ENCODE results near the gene TMEM121B. TPM values are rescaled to one million over a fixed set of nuclear protein-coding genes. Genes with fewer than 3 reads are reported as not detected.

Gene TMEM121B
- total RNA-seq, 1 experiment from 2014 or later, result 8.1 TPM

DNA sequence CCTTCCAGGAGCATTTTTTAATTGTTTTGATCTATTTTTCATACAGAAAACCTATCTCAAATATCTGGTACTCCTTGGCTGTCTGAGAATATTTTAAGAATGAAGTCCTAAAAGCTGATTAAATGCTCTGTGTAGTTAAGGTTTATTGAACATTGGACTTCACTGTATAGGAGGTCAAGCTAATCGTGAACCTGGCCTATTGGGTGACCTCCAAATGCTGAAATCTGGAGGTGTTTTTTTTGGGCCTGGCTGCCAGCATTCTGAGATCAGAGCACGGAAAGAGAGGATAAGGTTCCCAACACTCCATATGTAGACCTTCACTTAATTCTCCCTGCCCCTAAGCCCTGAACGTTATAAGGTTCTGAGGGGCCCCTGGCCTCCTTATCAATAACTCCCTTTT is 28.1 kb downstream of the TMEM121B start:
- Histone ChIP-seq H2BK15ac (ENCODE audit: low read depth, low read length) (no peak overlapping the region), H3T11ph (ENCODE audit: low read length) (no peak overlapping the region), H4K91ac (ENCODE audit: insufficient read length, low read depth, low read length) (no peak overlapping the region), H4K20me1 (ENCODE audit: control insufficient read depth, insufficient read depth, insufficient read length) (no peaks in the 10 kb centered on the region), H3K4me1 (ENCODE audit: insufficient read depth, low read length) (no peaks in the 10 kb centered on the region), H3K4ac (ENCODE audit: low read depth, low read length) (no peak overlapping the region), H3K4me2 (ENCODE audit: insufficient read depth, insufficient read length, low read length) (no peak overlapping the region), H3K9ac (ENCODE audit: extremely low read depth, insufficient read length, low read length) (no peak overlapping the region), H3K18ac (ENCODE audit: insufficient read length, low read depth, low read length) (no peak overlapping the region), H4K8ac (replicated peaks; ENCODE audit: insufficient read length, low read depth, low read length) (no peak overlapping the region), H3K9me3 (ENCODE audit: control insufficient read depth, low read depth, low read length) (no peaks in the 10 kb centered on the region), H3K27ac (ENCODE audit: insufficient read length, low read depth, low read length) (no peak overlapping the region), H4K5ac (ENCODE audit: insufficient read length, low read depth, low read length) (no peak overlapping the region), H2BK12ac (ENCODE audit: insufficient read length, low read depth, low read length) (no peak overlapping the region), H2BK120ac (ENCODE audit: low read depth, low read length, poor library complexity, severe bottlenecking) (no peak overlapping the region), H3K23me2 (ENCODE audit: insufficient read length, low read depth, low read length, poor library complexity, severe bottlenecking) (no peaks in the 10 kb centered on the region), H3K14ac (ENCODE audit: insufficient read depth, low read length) (no peak overlapping the region), H2AK5ac (ENCODE audit: insufficient read length, low read length) (no peak overlapping the region), H3K27me3 (ENCODE audit: insufficient read depth, low read length) (no peaks in the 10 kb centered on the region), H3K56ac (ENCODE audit: insufficient read length, low read depth, low read length) (no peak overlapping the region), H3K79me1 (ENCODE audit: insufficient read depth, low read depth, low read length, poor library complexity, severe bottlenecking) (peaks cover 5% of the 10 kb centered on the region), H3K23ac (ENCODE audit: insufficient read length, low read depth, low read length) (no peak overlapping the region), H2BK20ac (ENCODE audit: low read depth, low read length, poor library complexity, severe bottlenecking) (no peak overlapping the region), H2AFZ (ENCODE audit: low read length) (no peak overlapping the region), H3K79me2 (ENCODE audit: insufficient read depth, low read length) (no peaks in the 10 kb centered on the region), H2BK5ac (ENCODE audit: insufficient read length, low read length) (no peak overlapping the region)
- no CpG with 5 or more reads among the region's 3 CpGs for WGBS (ENCODE audit: extremely low coverage, insufficient read length, low lambda C conversion rate)
- H3K9me3 Mint-ChIP-seq, result no peaks in the 10 kb centered on the region
- H3K4me1 Mint-ChIP-seq, result peaks cover 24 to 28% of the 10 kb centered on the region in 2 experiments
- H3K36me3 Mint-ChIP-seq (ENCODE audit: insufficient read depth in 1 of 3, low read depth in 3 of 3), result peaks cover 0 to 3% (median 0%) of the 10 kb centered on the region in 3 experiments; a peak in 3 of 7 replicates
- no peak overlapping the region; a peak in 2 of 7 replicates for H3K27ac Mint-ChIP-seq
- TF ChIP-seq CTCF (conservative IDR thresholded peaks at IDR 0.05), result no peak
- H3K27me3 Mint-ChIP-seq (ENCODE audit: low read depth), result no peaks in the 10 kb centered on the region; the same call in 1 of the 2 replicates
- H3K4me3 Mint-ChIP-seq, result no peak overlapping the region
- no peak for DNase-seq

Data from H9 (cell line).